Measurements from ENCODE around the gene ST6GALNAC4. TPM values are rescaled to one million over a fixed set of nuclear protein-coding genes. Genes with fewer than 3 reads are reported as not detected.
A peak's percentile ranks its signal among the peaks of the same experiment; 100 is the strongest.

The ST6GALNAC4 gene
- total RNA-seq, 1 experiment from 2014 or later: 25.7 TPM

DNA sequence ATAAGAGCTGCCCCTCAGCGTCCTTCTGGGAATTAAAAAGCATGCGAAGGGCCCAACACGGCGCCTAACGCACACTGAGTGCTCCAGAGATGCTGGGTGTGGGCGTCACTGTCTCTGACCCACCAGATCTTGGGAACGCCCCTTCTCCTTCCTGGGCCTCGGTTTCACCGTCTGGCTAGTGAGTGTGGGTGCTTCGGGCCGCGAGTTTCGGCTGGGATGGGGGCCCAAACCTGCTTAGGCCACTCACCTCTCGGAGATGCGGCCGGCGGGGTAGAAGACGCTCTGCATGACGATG, 10.0 kb upstream of the ST6GALNAC4 start (continued):
- no peak for TF ChIP-seq ZNF425 (CRISPR knock-in tag; conservative IDR thresholded peaks at IDR 0.05)

- Mint-ChIP-seq H3K4me1 (peaks cover 23% of the 10 kb centered on the region), H3K27ac (no peak overlapping the region), H3K9me3 (no peaks in the 10 kb centered on the region), H3K4me3 (peak overlapping the region; percentile 96), H3K36me3 (no peaks in the 10 kb centered on the region; the same call in 1 of the 2 replicates), H3K27me3 (ENCODE audit: low read depth) (peaks cover 36% of the 10 kb centered on the region)
- CTCF ChIA-PET: interaction anchor here (1.3 to 2.1 kb wide), 3 partner anchors 17 to 191 kb away, joined by 3 to 8 read pairs (median 5); partner anchors contain the start of gene TOR2A
- no peak for ATAC-seq
- no peak for DNase-seq (ENCODE audit: low spot score)
- TF ChIP-seq ZNF317 (CRISPR knock-in tag; IDR thresholded peaks at IDR 0.05; ENCODE audit: borderline replicate concordance, low read depth) (no peak), NFATC4 (CRISPR knock-in tag; IDR thresholded peaks at IDR 0.05) (no peak), ZBTB43 (CRISPR knock-in tag; IDR thresholded peaks at IDR 0.05) (no peak), IRF2 (CRISPR knock-in tag; IDR thresholded peaks at IDR 0.05; ENCODE audit: borderline replicate concordance, low read depth) (no peak), AR (CRISPR knock-in tag; IDR thresholded peaks at IDR 0.05) (no peak)
- TF ChIP-seq, protein P1, sequence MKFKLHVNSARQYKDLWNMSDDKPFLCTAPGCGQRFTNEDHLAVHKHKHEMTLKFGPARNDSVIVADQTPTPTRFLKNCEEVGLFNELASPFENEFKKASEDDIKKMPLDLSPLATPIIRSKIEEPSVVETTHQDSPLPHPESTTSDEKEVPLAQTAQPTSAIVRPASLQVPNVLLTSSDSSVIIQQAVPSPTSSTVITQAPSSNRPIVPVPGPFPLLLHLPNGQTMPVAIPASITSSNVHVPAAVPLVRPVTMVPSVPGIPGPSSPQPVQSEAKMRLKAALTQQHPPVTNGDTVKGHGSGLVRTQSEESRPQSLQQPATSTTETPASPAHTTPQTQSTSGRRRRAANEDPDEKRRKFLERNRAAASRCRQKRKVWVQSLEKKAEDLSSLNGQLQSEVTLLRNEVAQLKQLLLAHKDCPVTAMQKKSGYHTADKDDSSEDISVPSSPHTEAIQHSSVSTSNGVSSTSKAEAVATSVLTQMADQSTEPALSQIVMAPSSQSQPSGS (CRISPR knock-in tag; IDR thresholded peaks at IDR 0.05; ENCODE audit: borderline replicate concordance, low read depth): no peak
- TF ChIP-seq, protein P2, sequence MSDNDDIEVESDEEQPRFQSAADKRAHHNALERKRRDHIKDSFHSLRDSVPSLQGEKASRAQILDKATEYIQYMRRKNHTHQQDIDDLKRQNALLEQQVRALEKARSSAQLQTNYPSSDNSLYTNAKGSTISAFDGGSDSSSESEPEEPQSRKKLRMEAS (CRISPR knock-in tag; IDR thresholded peaks at IDR 0.05): no peak
- POLR2A ChIA-PET: interaction anchor here (0.7 kb wide), 1 partner anchor 190 kb away, joined by 3 read pairs; no protein-coding TSS in a partner anchor
Measured at GRCh38 chr9:127925959-127926905, 9.4 kb upstream of the ST6GALNAC4 start.

GRCh38 chr9:127924736-127925444, 8.0 kb upstream of the ST6GALNAC4 start:
- TF ChIP-seq ZNF396 (CRISPR knock-in tag; IDR thresholded peaks at IDR 0.05; ENCODE audit: borderline replicate concordance) (no peak), NR2C2 (CRISPR knock-in tag; IDR thresholded peaks at IDR 0.05) (no peak), MXD4 (CRISPR knock-in tag; IDR thresholded peaks at IDR 0.05; ENCODE audit: borderline replicate concordance) (no peak), ZSCAN18 (CRISPR knock-in tag; IDR thresholded peaks at IDR 0.05) (no peak)
- TF ChIP-seq, protein P3, sequence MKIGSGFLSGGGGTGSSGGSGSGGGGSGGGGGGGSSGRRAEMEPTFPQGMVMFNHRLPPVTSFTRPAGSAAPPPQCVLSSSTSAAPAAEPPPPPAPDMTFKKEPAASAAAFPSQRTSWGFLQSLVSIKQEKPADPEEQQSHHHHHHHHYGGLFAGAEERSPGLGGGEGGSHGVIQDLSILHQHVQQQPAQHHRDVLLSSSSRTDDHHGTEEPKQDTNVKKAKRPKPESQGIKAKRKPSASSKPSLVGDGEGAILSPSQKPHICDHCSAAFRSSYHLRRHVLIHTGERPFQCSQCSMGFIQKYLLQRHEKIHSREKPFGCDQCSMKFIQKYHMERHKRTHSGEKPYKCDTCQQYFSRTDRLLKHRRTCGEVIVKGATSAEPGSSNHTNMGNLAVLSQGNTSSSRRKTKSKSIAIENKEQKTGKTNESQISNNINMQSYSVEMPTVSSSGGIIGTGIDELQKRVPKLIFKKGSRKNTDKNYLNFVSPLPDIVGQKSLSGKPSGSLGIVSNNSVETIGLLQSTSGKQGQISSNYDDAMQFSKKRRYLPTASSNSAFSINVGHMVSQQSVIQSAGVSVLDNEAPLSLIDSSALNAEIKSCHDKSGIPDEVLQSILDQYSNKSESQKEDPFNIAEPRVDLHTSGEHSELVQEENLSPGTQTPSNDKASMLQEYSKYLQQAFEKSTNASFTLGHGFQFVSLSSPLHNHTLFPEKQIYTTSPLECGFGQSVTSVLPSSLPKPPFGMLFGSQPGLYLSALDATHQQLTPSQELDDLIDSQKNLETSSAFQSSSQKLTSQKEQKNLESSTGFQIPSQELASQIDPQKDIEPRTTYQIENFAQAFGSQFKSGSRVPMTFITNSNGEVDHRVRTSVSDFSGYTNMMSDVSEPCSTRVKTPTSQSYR (CRISPR knock-in tag; IDR thresholded peaks at IDR 0.05): no peak
- TF ChIP-seq, protein P4, sequence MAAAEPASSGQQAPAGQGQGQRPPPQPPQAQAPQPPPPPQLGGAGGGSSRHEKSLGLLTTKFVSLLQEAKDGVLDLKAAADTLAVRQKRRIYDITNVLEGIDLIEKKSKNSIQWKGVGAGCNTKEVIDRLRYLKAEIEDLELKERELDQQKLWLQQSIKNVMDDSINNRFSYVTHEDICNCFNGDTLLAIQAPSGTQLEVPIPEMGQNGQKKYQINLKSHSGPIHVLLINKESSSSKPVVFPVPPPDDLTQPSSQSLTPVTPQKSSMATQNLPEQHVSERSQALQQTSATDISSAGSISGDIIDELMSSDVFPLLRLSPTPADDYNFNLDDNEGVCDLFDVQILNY (CRISPR knock-in tag; IDR thresholded peaks at IDR 0.05): no peak
- ChIA-PET CTCF (interaction anchor here (1.0 to 2.1 kb wide), 4 partner anchors 18 to 190 kb away, joined by 3 to 8 read pairs (median 4); partner anchors contain the start of gene TOR2A), POLR2A (no interaction called here)
- H3K4me1 Mint-ChIP-seq: peaks cover 14% of the 10 kb centered on the region
- H3K36me3 Mint-ChIP-seq: no peaks in the 10 kb centered on the region; the same call in 1 of the 2 replicates
- no peak for ATAC-seq
- H3K4me3 Mint-ChIP-seq: no peak overlapping the region
- peaks cover 35% of the 10 kb centered on the region for H3K27me3 Mint-ChIP-seq (ENCODE audit: low read depth)
- no peak overlapping the region for H3K27ac Mint-ChIP-seq
- H3K9me3 Mint-ChIP-seq: no peaks in the 10 kb centered on the region
- DNase-seq (ENCODE audit: low spot score): no peak

Measured in WTC11 (cell line).